NB4 (cell line): ENCODE results near the gene AGPAT1.
"Not testable (repeated sequence)": the region's sequence is repeated elsewhere in the genome, so short reads cannot be mapped to it uniquely, and the experiment has no call there.

Source experiments
- DNase-seq: peaks from one replicate; pipeline ENCODE4 v3.0.0; 2010; ENCODE audit warnings: low read depth
- H3K4me3 ChIP-seq: one replicate; pipeline ENCODE4 v1.5.1; 2011; ENCODE audit warnings: mild to moderate bottlenecking, low read depth, low read length, moderate library complexity
- CTCF ChIP-seq: IDR thresholded peaks from one replicate; pipeline ENCODE4 v1.5.1; 2012; ENCODE audit warnings: low read depth, low read length
- MYC ChIP-seq: IDR thresholded peaks from 2 replicates; pipeline ENCODE4 v1.6.1; 2011; ENCODE audit warnings: low read depth, low read length
- POLR2A ChIP-seq: IDR thresholded peaks from 2 replicates; pipeline ENCODE4 v1.6.1; 2011; ENCODE audit warnings: mild to moderate bottlenecking; ENCODE audit not compliant: insufficient read length; ENCODE audit errors: extremely low read depth
- TF ChIP-seq, protein P1 (sequence below): IDR thresholded peaks from 2 replicates; pipeline ENCODE4 v1.6.1; 2011; ENCODE audit warnings: low read depth, low read length

AGPAT1 gene

GRCh38 chr6:32212076-32212760, 36.3 kb upstream of the AGPAT1 start:
- no peak overlapping the region for H3K4me3 ChIP-seq
- no peak for DNase-seq
- TF ChIP-seq POLR2A: no peak
- TF ChIP-seq MYC: no peak
- TF ChIP-seq CTCF: no peak
- TF ChIP-seq, protein P1, sequence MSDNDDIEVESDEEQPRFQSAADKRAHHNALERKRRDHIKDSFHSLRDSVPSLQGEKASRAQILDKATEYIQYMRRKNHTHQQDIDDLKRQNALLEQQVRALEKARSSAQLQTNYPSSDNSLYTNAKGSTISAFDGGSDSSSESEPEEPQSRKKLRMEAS: no peak

GRCh38 chr6:32211432-32211831, 35.5 kb upstream of the AGPAT1 start:
- H3K4me3 ChIP-seq, DNase-seq: not testable (repeated sequence)

- H3K4me3 ChIP-seq: no peak overlapping the region
- DNase-seq: no peak
- TF ChIP-seq POLR2A (no peak), CTCF (no peak)
- TF ChIP-seq, protein P1: no peak
These were observed 34.3 kb upstream of the AGPAT1 start for GRCh38 chr6:32210191-32210601.

DNA sequence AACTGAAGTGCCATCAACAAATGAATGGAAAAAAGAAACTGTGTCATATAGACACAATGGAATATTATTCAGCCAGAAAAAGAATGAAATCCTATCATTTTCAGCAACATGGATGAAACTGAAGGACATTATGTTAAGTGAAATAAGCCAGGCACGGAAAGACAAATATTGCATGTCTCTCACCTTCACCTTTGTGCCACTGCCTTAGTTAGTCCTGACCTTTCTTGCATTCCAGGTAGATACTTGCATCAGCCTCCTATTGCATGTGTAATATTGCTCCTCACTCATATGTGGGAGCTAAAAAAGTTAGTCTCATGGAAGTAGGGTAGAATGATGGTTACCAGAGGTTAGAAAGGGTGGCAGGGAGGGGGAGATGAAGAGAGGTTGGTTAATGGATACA, 33.1 kb upstream of the AGPAT1 start:
- no peak for DNase-seq
- TF ChIP-seq POLR2A (no peak), MYC (no peak), CTCF (no peak)
- TF ChIP-seq, protein P1: no peak
- no peak overlapping the region for H3K4me3 ChIP-seq

- TF ChIP-seq POLR2A (no peak), CTCF (no peak), MYC (no peak)
- TF ChIP-seq, protein P1: no peak
- H3K4me3 ChIP-seq: no peak overlapping the region
- no peak for DNase-seq
These were observed 28.4 kb upstream of the AGPAT1 start for GRCh38 chr6:32204268-32204715.

DNA sequence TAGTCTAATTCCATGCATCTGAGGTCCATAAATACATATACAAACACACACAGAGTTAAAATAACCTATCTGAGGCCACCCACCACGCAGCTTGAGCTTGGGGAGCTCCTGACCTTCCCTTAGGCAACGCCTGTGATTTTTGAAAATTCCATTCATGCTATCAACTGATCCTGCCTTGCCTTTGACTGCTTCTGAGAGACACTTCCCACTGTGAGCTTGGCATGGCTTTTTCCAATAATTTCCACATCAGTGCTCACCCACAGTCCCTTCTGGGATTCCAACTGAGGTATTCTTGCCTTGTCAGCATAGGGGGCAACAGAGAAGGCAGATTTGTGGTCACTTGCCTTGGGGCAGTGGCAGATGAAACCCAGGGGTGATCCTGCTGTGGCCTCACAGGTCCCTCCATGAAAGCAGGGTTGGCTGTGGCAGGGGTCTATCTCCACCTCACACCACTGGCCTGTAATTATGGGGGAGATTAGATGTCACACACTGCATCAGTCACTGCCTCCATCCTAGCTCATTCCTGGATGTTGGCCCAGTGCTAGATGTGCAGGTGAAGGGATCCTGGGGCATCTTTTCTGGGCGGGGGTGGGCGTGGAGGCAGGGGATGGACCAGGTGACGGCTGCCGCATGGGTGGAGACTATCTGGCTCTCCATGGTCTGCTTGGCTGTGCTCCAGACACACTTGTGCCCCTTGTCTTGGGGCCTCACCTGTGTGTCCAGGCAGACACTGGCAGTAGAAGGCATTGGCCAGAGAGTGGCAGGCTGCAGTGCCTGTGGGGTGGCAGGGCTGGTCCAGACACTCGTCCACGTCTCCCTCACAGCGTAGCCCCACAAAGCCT, 27.8 kb upstream of the AGPAT1 start:
- DNase-seq: no peak
- no peak overlapping the region for H3K4me3 ChIP-seq
- TF ChIP-seq POLR2A: no peak
- TF ChIP-seq CTCF: no peak
- TF ChIP-seq, protein P1: no peak
- no peak for TF ChIP-seq MYC
